GM19023 (cell line): ENCODE data around the gene ACTG2.
A peak's percentile ranks its signal among the peaks of the same experiment; 100 is the strongest.
"Not testable (repeated sequence)": the region's sequence is repeated elsewhere in the genome, so short reads cannot be mapped to it uniquely, and the experiment has no call there.

Experiments
- ATAC-seq: cut with Tn5 transposase; IDR thresholded peaks from one replicate; pipeline ENCODE4 v1.9.1; 2021; ENCODE audit warnings: mild to moderate bottlenecking, moderate library complexity; ENCODE audit not compliant: unreplicated experiment

The ACTG2 gene

GRCh38 chr2:73891276-73891901 lies 1.4 kb upstream of the ACTG2 start:
- ATAC-seq = no peak

DNA sequence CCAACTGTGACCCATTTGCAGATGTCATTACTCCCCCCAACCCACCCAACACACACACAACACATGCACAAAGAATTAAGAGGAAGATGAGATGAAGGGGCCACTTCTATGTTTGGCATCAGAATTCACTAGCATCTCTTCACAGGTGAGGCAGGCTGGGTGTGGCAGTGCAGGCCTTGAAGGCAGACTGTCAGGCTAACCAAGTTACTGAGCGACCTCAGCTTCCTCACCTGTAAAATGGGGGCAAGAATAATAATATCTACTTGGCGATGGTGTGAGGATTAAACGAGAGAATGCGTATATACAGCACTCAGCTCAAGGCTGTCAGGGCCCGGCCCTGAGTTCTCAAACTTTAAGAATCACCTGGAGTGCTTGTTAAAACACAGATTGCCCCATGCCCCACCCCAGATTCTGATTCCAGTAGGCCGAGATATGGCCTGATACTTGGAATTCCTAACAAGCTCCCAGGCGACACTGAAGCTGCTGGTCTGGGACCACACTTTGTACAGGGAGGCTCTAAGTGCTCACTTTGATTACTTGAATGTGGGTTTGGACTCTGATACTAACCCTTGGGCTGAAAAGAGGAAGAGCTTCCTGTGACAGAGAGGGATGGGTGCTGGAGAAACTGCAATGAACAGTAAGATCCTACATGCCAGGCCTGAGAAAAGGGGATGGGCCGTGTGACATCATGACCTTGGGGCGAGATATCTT lies 1.1 kb downstream of the ACTG2 start:
- no peak for ATAC-seq

DNA sequence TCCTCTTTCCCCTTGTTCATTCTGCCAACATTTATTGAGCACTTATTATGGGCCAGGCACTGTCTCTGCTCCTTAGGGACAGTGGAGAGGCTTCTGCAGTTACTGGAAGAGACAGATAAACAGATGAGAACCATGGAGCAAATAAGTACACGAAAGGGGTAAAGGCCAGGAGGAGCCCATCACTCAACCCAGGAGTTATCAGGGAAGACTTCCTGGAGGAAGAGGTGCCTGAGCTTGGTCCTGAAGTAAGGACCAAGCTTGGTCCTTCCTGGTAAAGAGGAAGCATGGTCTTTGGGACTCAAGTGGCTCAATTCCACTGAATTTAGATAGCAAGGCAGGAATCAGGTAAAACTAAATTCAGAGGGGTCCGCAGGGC lies 1.7 kb downstream of the ACTG2 start:
- ATAC-seq = no peak

DNA sequence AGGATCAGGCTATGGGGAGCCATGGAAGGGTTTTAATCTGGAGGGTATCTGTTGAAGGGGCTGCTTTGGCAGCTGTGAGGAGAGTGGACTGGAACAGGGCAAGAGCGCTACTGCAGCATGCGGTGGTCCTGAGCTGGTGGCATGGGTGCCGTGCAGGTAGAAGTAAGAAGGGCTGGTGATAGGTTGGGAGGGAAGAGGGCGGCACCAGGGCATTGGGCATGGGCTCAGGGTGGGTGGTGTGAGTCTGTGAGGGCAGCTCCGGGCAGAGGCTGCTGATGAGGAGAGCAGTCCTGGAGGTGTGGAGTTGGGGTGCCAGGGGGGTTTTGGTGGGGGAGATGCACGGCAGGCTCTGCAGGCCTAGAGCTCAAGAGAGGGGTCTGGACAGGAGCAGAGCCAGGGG lies 2.1 kb downstream of the ACTG2 start:
- ATAC-seq = no peak

- ATAC-seq = no peak
Observed at GRCh38 chr2:73895473-73895872, 2.7 kb downstream of the ACTG2 start.

DNA sequence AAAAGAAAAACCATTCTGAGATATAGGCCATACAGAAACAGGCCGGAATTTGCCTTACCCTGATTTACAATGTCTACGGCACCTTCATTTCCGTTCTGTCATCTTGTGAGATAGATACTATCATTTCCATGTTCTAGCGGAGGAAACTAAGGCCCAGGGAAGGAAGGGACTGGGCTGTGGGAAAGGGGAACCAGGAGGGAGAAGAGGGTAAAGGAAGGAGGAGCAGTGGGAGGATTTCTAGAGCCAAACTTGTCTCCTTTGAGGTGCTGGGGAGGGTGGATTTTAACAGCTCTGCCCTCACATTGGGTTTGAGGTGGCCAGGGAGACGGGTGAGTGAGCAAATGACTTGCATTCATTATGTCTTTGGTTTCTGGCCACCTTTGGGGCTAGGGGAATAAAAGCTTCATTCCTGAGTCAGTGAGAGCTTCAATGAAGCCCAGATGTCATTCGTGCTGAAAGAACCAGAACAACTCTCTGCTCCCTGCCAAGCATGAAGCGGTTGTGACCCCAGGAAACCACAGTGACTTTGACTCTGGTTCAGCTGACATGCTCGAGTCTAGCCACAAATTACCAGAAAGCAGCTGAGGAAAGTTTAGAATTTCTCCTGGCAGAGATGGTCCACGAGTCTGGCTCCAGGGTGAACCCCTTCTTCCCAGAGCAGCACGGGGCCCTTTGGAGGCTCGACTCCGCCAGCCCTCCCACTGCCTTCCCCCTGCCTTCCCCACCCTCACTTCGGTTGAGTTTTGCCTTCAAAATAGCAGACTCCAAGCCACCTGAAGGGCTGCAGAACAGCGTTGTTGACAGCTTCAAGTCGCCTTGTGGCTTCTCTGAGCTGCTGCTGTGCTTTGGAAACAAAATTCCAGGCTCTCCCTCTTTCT lies 3.8 kb downstream of the ACTG2 start:
- ATAC-seq = peak; percentile 63

GRCh38 chr2:73897240-73897583 lies 4.4 kb downstream of the ACTG2 start:
- ATAC-seq = no peak

GRCh38 chr2:73897934-73898333 lies 5.1 kb downstream of the ACTG2 start:
- ATAC-seq = no peak

- ATAC-seq = no peak
Observed at GRCh38 chr2:73899801-73900336, 7.1 kb downstream of the ACTG2 start.

GRCh38 chr2:73901143-73901542 lies 8.3 kb downstream of the ACTG2 start:
- ATAC-seq = no peak

DNA sequence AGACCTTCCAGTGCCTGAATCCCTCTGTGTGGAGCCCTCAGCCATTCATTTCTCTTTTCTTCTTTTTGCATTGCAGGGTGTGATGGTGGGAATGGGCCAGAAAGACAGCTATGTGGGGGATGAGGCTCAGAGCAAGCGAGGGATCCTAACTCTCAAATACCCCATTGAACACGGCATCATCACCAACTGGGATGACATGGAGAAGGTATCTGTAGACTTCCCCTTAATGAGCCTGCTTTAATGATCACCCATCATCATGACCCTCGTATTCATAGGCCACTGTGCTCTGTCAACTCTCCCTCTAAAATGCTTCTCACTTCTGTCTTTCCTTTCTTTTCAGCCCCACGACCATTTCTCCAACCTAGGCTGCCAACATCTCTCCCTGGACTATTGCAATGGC lies 9.5 kb downstream of the ACTG2 start:
- ATAC-seq = no peak

- no peak for ATAC-seq
Observed at GRCh38 chr2:73903313-73903712, 10.5 kb downstream of the ACTG2 start.

- ATAC-seq = not testable (repeated sequence)
Observed at GRCh38 chr2:73903949-73904613, 11.3 kb downstream of the ACTG2 start.

- ATAC-seq = no peak
Observed at GRCh38 chr2:73904952-73905351, 12.1 kb downstream of the ACTG2 start.

- no peak for ATAC-seq
Observed at GRCh38 chr2:73906847-73907505, 14.2 kb downstream of the ACTG2 start.

GRCh38 chr2:73907840-73908452 lies 15.1 kb downstream of the ACTG2 start:
- peak; percentile 84 for ATAC-seq

- no peak for ATAC-seq
Observed at GRCh38 chr2:73908689-73909652, 16.2 kb downstream of the ACTG2 start.

DNA sequence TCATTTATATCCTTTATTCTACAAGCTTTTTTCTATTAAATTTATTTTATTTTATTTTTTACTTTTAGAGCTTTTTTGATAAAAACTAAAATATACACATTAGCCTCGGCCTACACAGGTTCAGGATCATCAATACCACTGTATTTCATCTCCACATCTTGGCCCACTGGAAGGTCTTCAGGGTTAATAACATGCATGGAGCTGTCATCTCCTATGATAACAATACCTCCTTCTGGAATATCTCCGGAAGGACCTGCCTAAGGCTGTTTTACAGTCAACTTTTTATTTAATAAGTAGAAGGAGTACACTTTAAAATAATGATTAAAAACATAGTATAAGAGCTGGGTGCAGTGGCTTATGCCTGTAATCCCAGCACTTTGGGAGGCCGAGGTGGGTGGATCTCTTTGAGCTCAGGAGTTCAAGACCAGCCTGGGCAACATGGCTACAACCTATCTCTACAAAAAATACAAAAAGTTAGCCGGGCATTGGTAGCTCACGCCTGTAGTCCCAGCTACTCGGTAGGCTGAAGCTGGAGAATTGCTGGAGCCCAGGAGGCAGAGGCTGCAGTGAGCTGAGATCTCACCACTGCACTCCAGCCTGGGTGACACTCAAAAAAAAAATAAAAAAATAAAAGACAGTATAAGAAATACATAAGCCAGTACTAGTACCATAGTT lies 18.2 kb downstream of the ACTG2 start:
- no peak for ATAC-seq
